HG02610 (cell line): ENCODE results near the gene MYO1A.
"Not testable (repeated sequence)": the region's sequence is repeated elsewhere in the genome, so short reads cannot be mapped to it uniquely, and the experiment has no call there.

ENCODE experiments used
- ATAC-seq: cut with Tn5 transposase; IDR thresholded peaks from one replicate; pipeline ENCODE4 v1.9.1; 2021; ENCODE audit warnings: mild to moderate bottlenecking, moderate library complexity; ENCODE audit not compliant: unreplicated experiment

The MYO1A gene

GRCh38 chr12:57048423-57049118 is 1.4 kb downstream of the MYO1A start:
- ATAC-seq, result no peak

- ATAC-seq, result no peak
Observed at GRCh38 chr12:57047981-57048380, 1.9 kb downstream of the MYO1A start.

- ATAC-seq, result peak; percentile 44
Observed at GRCh38 chr12:57046947-57047890, 2.7 kb downstream of the MYO1A start.

- ATAC-seq, result no peak
Observed at GRCh38 chr12:57046086-57046791, 3.7 kb downstream of the MYO1A start.

- no peak for ATAC-seq
Observed at GRCh38 chr12:57044889-57045288, 5.0 kb downstream of the MYO1A start.

GRCh38 chr12:57044468-57044867 is 5.5 kb downstream of the MYO1A start:
- ATAC-seq, result no peak

GRCh38 chr12:57042695-57043094 is 7.2 kb downstream of the MYO1A start:
- ATAC-seq, result no peak

GRCh38 chr12:57040750-57041149 is 9.2 kb downstream of the MYO1A start:
- no peak for ATAC-seq

GRCh38 chr12:57040211-57040610 is 9.7 kb downstream of the MYO1A start:
- no peak for ATAC-seq

- ATAC-seq, result no peak
Observed at GRCh38 chr12:57039016-57039798, 10.7 kb downstream of the MYO1A start.

- ATAC-seq, result no peak
Observed at GRCh38 chr12:57037264-57037663, 12.7 kb downstream of the MYO1A start.

GRCh38 chr12:57033431-57033830 is 16.5 kb downstream of the MYO1A start:
- ATAC-seq, result no peak

- no peak for ATAC-seq
Observed at GRCh38 chr12:57031789-57032188, 18.1 kb downstream of the MYO1A start.

GRCh38 chr12:57031138-57031725 is 18.7 kb downstream of the MYO1A start:
- peak; percentile 58 for ATAC-seq

GRCh38 chr12:57029457-57029856 is 20.5 kb downstream of the MYO1A start:
- ATAC-seq, result no peak

- no peak for ATAC-seq
Observed at GRCh38 chr12:57027805-57028153, 22.1 kb downstream of the MYO1A start.

GRCh38 chr12:57027011-57027804 is 22.7 kb downstream of the MYO1A start:
- no peak for ATAC-seq

- ATAC-seq, result no peak
Observed at GRCh38 chr12:57025196-57025595, 24.7 kb downstream of the MYO1A start.

GRCh38 chr12:57022324-57022723 is 27.6 kb downstream of the MYO1A start:
- ATAC-seq, result not testable (repeated sequence)
